Activated CD8-positive, alpha-beta memory T cell treated with anti-CD3 and anti-CD28 coated beads for 48 hours (primary cell): ENCODE data around the gene SYTL5.

Experiments
- DNase-seq, 3 experiments: peaks; one replicate each; pipeline ENCODE4 v3.0.0-alpha.2; 2020; ENCODE audit warnings: low read depth in 2 of 3, low spot score in 2 of 3

Gene SYTL5

GRCh38 chrX:38018766-38019425 lies 12.5 kb downstream of the SYTL5 start:
- no peak for DNase-seq

GRCh38 chrX:38028300-38028699 lies 21.9 kb downstream of the SYTL5 start:
- DNase-seq = no peak

GRCh38 chrX:38036466-38036865 lies 30.1 kb downstream of the SYTL5 start:
- DNase-seq = no peak

- DNase-seq = no peak
Measured at GRCh38 chrX:38038501-38038900, 32.1 kb downstream of the SYTL5 start.

GRCh38 chrX:38041237-38041636 lies 34.9 kb downstream of the SYTL5 start:
- no peak for DNase-seq

- DNase-seq = no peak
Measured at GRCh38 chrX:38044701-38045100, 38.3 kb downstream of the SYTL5 start.

- DNase-seq = no peak
Measured at GRCh38 chrX:38045538-38046096, 39.3 kb downstream of the SYTL5 start.

- DNase-seq = no peak
Measured at GRCh38 chrX:38048886-38049285, 42.5 kb downstream of the SYTL5 start.

GRCh38 chrX:38050806-38051205 lies 44.5 kb downstream of the SYTL5 start:
- DNase-seq = no peak

- no peak for DNase-seq
Measured at GRCh38 chrX:38052096-38052495, 45.7 kb downstream of the SYTL5 start.

- DNase-seq = no peak
Measured at GRCh38 chrX:38055170-38055847, 49.0 kb downstream of the SYTL5 start.

GRCh38 chrX:38060331-38060878 lies 54.1 kb downstream of the SYTL5 start:
- DNase-seq = no peak

GRCh38 chrX:38061335-38061734 lies 55.0 kb downstream of the SYTL5 start:
- DNase-seq = no peak

- DNase-seq = no peak
Measured at GRCh38 chrX:38066934-38067333, 60.6 kb downstream of the SYTL5 start.

- DNase-seq = no peak
Measured at GRCh38 chrX:38069273-38069672, 62.9 kb downstream of the SYTL5 start.

GRCh38 chrX:38069991-38070390 lies 63.6 kb downstream of the SYTL5 start:
- DNase-seq = no peak

- DNase-seq = no peak
Measured at GRCh38 chrX:38079463-38079862, 73.1 kb downstream of the SYTL5 start.

- no peak for DNase-seq
Measured at GRCh38 chrX:38080808-38081207, 74.5 kb downstream of the SYTL5 start.

- DNase-seq = no peak
Measured at GRCh38 chrX:38081909-38082308, 75.6 kb downstream of the SYTL5 start.

GRCh38 chrX:38082309-38082708 lies 76.0 kb downstream of the SYTL5 start:
- DNase-seq = no peak

- no peak for DNase-seq
Measured at GRCh38 chrX:38085813-38086212, 79.5 kb downstream of the SYTL5 start.

GRCh38 chrX:38086451-38087215 lies 80.3 kb downstream of the SYTL5 start:
- no peak for DNase-seq
